Stimulated activated naive CD4-positive, alpha-beta T cell (primary cell): ENCODE results near the gene MRPL39.

Experiments used
- DNase-seq, 6 experiments: peaks; one replicate each; lab custom pipeline; 2025; lab: John Stamatoyannopoulos, UW

The MRPL39 gene

DNA sequence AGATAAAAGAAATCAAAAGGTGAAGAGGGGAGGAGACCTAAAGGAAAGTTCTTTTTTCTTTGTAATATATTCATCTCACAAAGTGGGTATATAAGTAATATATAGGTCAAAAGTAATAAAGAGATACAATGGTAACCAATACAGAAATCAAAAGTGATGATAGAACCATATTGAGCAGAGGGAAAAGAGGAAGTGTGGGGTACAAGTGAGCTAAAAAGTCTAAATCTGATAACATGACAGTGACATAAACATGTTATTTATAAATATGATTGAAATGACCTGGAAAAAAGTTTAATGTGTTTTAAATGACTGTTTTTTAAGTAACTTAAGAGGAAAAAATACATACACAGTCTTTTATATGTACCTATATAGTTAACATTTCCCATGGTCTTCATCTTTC, 70.5 kb downstream of the MRPL39 start:
- DNase-seq, result no peak

DNA sequence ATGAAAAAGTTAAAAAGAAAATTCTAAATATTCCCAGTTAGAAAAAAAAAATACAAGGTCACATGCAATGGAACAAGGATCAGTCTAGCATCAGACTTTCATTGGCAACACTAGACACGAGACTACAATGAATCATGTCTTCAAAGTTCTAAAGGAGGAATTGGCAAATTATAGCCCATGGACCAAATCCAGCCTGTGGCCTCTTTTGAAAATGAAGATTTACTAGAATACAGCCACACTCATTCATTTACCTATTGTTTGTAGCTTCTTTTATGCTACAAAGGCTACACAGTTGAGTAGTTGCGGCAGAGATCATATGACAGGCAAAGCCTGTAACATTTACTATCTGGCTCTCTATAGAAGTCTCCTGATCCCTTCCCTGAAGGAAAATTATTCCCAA, 71.4 kb downstream of the MRPL39 start:
- DNase-seq, result no peak
